Measurements from ENCODE around the gene ATXN2. TPM values are rescaled to one million over a fixed set of nuclear protein-coding genes. Genes with fewer than 3 reads are reported as not detected.
A peak's percentile ranks its signal among the peaks of the same experiment; 100 is the strongest.
"Not testable (repeated sequence)": the region's sequence is repeated elsewhere in the genome, so short reads cannot be mapped to it uniquely, and the experiment has no call there.

Gene ATXN2
- polyA plus RNA-seq, 4 donors, result 46.7 to 99.7 (median 77.6) TPM

DNA sequence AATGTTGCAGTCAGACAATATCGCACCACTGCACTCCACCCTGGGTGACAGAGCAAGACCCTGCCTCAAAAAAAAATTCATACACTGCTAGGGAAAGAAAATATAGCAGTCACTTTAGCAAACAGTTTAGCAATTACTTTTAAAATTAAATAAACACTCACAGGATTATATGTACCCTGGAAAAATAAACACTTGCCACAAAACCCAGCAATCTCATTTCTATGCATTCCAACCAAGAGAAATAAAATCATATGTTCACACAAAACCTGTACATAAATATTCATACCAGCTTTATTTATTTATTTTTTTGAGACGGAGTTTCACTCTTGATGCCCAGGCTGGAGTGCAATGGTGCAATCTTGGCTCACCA, 20.2 kb downstream of the ATXN2 start:
- DNase-seq (ENCODE audit: low read depth in 4 of 4, low spot score in 2 of 4), result no peak

DNA sequence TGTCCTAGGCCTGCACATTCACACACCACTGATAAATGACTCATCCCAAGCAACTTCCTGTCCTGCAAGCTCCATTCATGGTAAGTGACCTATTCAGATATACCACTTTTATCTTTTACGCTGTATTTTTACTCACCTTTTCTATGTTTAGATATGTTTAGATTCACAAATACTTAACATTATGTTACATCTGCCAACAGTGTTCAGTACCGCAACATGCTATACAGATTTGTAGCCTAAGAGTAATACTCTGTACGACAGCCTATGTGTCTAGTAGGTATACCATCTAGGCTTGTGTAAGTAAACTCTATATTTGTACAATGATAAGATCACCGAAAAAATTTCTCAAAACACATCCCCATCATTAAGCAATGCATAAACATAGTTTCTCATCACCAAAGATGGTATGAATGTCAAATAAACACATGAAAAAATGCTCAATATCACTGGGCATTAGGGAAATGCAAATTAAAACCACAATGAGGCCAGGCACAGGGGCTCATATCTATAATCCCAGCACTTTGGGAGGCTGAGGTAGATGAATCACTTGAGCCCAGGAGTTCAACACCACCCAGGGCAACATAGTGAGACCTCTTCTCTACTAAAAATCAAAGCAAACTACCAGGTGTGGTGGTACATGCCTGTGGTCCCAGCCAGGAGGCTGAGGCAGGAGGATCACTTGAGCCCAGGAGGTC, 20.7 kb downstream of the ATXN2 start:
- DNase-seq (ENCODE audit: low read depth in 4 of 4, low spot score in 2 of 4), result no peak

DNA sequence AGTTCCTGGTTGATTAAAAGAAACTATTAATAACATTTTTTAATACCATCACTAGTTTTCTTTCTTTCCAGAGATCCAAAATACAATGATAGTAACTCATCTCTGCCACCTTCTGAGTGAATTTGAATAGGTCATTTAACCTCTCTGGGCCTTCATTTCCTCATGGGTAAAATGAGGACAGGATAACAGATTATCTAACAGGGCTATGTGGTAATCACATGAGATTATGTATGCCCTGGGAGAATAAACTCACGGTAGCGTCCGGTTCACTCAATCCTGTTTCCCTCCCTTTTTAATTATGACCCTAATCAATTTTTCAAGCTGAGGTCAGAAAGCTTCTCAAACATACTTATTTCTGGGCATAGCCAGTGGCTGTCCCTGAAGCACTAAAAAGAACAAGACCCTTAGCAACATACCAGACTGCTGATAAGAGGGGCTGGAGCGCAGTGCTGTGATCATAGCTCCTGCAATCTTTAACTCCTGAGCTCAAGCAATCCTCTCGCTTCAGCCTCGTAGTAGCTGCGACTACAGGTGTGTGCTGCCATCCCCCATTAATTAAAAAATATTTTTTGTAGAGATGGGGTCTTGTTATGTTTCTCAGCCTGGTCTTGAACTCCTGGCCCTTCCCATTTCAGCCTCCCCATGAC, 24.2 kb downstream of the ATXN2 start:
- no peak for DNase-seq (ENCODE audit: low read depth in 4 of 4, low spot score in 2 of 4)

DNA sequence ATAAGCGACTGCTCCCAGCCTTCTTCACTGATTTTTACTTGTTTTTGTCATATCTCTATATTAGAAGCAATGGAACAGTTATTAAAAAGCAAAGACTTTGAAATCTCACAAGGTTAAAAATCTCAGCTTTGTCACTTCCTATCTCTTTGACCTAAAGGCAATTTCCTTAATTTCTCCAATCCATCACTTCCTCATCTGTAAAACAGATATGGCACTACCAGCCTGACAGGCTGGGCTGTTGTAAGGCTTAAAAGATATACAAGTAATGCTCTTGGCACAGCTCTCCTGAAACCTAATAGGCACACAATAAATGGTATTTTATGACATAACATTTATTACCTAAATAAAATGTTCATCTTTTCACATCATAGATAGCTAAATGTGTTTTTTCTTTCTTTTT, 25.6 kb downstream of the ATXN2 start:
- no peak for DNase-seq (ENCODE audit: low read depth in 4 of 4, low spot score in 2 of 4)

DNA sequence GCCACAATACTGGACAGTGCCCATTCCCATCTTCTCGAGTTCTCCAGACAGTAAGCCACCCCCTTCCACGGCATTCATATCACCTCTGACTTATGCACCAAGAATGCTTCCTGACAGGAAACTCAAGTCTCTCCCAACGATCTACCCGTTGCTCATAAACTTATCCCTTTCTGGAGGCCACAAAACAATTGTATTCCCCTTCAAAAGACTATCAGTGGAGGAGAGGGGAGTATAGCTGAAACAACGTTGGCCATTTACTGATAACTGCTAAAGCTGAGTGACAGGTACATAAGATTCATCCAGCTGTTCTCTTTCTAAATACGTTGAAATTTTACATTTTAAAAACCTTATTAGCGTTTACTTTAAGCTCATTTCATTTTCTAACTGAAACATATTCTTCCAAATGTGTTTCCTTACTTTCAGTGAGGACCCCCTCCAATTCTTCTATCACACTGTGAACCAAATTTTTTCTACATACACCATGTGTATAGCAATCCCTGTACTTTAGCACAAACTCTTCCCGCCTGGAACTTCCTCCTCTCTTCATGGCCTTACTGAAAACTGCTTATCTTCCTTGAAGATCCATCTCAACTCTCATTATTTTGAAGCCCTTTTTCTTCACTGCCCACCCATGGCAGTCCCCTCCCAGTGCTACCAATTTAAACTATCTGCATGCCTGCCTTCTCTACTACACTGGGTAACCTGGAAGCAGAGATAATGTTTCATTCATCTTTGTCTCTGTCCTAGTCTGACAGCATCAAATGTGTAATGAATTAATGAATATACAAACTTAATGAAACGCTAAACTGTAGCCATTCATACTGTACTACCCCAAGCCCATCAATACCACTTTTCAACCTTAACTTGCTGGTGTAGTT, 28.8 kb downstream of the ATXN2 start:
- no peak for DNase-seq (ENCODE audit: low read depth in 4 of 4, low spot score in 2 of 4)

DNA sequence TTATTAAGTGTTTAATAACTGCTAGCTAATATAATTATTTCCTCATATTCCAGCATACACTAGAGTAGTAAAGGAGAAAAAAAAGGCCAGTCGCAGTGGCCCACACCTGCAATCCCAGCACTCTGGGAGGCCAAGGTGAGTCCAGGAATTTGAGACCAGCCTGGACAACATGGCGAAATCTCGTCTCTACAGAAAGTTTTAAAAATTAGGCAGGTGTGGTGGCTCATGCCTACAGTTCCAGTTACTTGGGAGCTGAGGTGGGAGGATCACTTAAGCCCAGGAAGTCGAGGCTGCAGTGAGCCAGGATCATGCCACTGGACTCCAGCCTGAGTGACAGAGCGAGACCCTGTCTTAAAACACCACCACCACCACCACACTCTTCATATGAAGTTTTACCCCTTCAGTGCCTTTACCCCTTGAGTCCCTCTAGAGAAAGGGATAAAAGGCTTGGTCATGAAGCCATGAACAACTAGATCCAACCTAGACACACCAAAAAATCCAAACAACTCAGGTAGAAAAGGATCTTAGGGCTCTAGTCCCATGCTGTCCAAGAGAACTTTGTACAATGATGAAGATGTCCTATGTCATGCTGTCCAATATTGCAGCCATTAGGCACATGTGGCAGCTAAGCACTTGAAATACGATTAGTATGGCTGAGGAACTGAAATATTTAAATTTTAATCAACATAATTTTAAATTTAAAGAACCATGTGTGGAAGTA, 29.6 kb downstream of the ATXN2 start:
- no peak for DNase-seq (ENCODE audit: low read depth in 4 of 4, low spot score in 2 of 4)

DNA sequence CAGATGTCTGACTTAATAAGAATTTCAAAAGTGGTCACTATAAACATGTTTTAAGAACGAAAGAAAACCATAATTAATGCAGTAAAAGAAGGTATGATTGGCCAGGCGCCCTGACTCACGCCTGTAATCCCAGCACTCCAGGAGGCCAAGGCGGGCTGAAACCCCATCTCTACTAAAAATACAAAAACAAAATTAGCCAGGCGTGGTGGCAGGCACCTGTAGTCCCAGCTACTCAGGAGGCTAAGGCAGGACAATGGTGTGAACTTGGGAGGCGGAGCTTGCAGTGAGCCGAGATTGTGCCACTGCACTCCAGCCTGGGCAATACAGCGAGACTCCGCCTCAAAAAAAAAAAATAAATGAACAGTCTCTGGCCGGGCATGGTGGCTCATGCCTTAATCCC, 38.3 kb downstream of the ATXN2 start:
- DNase-seq (ENCODE audit: low read depth in 4 of 4, low spot score in 2 of 4), result not testable (repeated sequence)

DNA sequence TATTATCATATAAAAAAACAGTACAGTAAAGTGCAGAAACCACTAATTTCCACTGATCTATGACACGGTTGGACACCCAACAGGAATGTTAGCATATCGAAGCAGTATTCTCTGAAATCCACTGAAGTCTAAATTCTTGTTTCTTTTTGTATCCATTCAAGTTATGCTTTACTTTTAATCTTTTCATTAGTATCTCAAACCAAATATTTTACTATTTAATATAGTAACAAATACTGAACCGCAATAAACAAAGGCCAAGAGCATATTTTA, 41.1 kb downstream of the ATXN2 start:
- no peak for DNase-seq (ENCODE audit: low read depth in 4 of 4, low spot score in 2 of 4)

DNA sequence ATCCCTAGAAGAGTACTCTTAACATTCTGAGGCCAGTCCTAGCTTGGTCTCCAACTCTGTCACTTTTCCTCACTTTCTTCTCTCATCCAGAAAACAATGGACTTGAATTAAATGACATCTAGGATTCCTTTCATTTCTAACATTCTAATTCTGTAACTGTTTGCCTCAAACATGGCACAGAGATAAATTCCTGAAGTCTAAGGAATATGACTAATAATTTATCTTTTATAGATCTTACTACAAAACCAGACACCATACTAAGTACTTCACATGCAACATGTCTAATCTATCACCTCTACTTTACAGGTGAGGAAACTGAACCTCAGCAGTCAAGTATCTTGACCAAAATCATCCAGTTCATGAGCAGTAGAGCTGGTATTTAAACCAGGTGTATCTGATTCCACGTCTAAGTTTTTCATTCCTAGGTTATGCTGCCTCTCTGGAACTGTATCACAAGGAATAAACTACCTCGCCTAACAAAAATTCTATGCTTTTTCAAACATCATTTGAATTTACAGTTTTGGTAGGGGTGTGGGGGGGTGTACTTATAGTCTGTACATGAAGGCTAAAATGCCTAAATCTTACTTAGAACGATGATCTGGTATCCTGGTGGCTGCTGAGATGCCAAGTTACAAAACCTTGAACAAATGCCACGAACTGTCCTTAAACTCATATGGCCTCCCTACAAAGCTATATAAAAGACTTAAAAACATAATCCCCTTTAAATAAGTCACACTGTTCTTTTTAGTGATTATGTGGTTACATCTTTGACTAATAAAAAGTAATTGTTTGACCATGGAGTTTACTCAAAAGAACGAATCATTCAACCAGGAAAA, 41.6 kb downstream of the ATXN2 start:
- DNase-seq (ENCODE audit: low read depth in 4 of 4, low spot score in 2 of 4), result no peak

DNA sequence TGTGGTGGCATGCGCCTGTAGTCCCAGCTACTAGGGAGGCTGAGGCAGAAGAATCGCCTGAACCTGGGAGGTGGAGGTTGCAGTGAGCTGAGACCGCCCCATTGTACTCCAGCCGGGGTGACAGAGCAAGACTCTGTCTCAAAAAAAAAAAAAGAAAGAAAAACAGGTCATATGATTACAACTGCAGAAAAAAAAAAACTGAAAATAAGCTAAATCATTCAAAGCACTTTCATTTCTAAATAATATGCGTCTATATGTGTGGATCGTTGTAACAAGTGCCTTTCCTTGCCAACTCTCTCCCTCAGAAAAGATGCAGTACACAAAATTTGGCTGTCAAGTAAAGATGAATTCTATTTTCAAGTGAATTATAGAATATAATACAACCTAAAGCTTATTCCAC, 42.4 kb downstream of the ATXN2 start:
- DNase-seq (ENCODE audit: low read depth in 4 of 4, low spot score in 2 of 4), result no peak

DNA sequence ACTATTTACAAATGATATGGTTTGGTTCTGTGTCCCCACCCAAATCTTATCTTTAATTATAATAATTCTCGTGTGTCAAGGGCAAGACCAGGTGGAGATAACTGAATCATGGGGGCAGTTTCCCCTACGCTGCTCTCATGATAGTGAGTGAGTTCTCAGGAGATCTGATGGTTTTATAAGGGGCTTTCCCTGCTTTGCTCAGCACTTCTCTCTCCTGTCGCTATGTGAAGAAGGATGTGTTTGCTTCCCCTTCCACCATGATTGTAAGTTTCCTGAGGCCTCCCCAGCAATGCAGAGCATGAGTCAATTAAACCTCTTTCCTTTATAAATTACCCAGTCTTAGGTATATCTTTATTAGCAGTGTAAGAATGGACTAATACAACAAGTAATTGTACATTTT, 43.8 kb downstream of the ATXN2 start:
- DNase-seq (ENCODE audit: low read depth in 4 of 4, low spot score in 2 of 4), result not testable (repeated sequence)

DNA sequence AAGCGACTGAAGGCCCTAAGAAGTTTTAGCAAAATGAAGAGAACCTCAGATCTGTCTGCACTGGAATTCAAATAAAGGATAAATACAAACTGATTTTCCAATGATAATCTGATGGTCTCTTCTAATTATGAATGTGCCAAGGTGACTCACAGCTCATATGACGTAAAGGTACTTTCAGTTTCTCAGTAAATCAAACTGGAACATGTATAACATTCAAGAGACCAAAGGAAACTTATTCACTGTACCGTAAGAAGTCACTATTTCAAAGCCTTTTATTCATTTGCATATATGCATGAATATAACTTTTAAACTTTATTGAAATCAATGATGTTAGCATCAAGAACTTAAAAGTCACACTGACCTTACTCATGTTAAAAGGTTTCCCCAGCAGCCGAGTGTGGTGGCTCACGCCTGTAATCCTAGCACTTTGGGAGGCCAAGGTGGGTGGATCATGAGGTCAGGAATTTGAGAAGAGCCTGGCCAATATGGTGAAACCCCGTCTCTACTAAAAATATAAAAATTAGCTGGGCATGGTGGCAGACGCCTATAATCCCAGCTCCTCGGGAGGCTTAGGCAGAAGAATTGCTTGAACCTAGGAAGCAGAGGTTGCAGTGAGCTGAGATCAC, 52.2 kb downstream of the ATXN2 start:
- no peak for DNase-seq (ENCODE audit: low read depth in 4 of 4, low spot score in 2 of 4)

DNA sequence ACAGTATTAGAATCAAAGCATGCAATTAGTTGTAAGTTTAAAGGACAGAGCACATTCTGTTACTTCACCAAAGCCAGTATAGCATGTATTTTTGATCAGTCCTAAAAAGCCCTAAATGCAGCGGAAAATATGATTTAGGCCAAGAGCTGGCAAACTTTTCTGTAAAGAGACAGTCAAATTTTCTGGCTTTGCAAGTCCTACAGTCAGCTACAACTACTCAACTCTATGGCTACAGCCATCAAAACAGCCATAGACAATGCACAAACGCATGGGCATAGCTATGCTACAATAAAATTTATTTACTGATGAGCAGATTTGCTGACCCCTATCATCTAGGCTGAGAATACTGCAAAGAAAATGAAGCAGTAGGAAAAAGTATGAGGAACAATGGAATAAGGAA, 52.9 kb downstream of the ATXN2 start:
- no peak for DNase-seq (ENCODE audit: low read depth in 4 of 4, low spot score in 2 of 4)

DNA sequence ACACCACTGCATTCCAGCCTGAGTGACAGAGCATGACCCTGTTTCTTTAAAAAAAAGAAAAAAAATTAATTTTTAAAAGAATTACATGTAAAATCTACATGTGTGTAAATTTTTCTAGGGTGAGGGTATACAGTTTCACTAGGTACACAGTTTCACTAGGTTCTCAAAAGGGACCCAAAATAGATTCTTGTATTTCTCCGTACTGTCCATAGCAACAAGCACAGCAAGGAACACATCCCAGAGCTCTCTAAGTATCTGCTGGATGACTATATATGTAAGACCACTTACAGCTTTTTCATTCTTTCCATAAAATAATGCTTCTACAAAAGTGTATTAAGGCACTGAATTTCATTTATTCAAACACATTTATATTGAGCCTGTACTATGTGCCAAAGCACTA, 55.1 kb downstream of the ATXN2 start:
- no peak for DNase-seq (ENCODE audit: low read depth in 4 of 4, low spot score in 2 of 4)

DNA sequence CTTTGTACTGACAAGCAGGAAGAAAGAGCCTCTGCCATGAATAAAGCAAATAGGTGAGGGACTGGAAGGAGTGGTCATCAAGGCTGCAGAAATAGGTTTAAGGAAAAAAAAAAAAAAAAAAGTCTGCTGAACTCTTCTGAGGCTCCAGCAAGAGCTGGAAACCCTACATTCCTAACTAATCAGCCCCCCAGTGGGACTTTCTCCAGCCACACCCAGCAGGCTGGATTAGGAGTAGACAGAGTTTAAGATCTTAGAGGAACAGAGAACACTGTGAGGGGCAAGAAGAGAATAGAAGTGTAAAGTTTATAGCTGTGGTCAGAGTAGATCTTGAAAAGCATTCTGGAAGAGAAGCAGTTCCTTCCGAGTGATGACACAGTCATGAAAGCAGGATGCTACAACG, 66.4 kb downstream of the ATXN2 start:
- no peak for DNase-seq (ENCODE audit: low read depth in 4 of 4, low spot score in 2 of 4)

DNA sequence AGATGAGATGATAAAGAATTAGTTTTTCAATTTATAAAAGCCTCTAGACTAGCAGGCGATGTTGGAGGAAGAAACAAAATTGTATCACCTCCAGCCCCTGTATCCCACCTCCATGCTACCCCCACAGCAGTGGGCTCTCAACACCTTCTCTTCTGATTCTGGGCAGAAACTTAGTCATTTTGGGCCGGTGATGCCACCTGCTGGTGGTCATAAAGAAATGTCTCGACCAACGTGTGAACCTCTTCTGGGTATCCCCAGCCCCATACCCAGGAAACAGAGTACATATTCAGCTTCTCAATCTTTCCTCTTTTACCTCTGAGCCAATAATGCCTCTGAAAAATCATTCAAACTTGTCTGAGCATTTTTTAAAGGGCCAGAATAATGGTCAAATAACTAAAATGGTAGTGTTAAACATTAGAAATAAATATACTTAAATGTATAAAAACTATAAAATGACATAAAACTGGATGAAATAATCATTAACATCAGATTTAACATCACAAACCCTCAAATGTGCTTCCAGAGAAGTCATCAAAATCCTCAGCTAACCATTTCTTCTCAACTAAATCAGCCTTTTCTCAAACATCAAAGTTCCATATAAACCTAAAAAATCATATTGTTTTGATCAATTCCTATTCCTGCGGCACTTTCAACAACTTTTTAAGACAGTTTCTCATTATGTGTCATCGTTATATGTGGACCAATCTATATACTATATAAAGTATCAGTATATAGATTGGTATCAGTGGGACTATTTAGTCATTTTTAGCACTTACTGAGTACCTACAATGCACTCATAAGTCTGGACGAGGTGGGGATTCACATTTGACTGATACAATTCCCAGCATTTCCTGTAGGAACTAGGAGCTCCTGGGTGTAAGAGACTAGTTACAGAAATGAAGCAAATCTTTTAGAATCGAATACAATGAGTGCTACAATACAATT, 69.4 kb downstream of the ATXN2 start:
- DNase-seq (ENCODE audit: low read depth in 4 of 4, low spot score in 2 of 4), result peak in 3 of 4 donors; percentile 9 to 25 (median 10)

DNA sequence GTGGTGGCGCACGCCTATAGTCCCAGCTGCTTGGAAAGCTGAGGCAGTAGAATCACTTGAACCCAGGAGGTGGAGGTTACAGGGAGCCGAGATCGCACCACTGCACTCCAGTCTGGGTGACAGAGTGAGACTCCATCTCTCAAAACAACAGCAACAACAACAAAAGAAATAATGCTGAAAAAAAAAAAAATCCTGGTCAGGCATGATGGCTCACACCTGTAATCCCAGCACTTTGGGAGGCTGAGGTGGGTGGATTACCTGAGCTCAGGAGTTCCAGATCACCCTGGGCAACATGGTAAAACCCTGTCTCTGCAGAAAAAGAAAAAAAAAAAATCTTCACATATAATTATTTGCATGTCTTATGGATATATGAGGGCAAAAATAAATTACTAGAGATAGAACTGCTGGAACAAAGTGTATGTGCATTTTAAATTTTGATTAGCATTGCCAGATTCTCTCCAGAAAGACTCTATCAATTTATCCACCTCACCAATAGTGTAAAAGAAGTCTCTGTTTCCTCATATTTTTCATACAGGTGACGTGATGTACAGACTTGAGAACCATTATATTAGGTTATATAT, 75.4 kb downstream of the ATXN2 start:
- no peak for DNase-seq (ENCODE audit: low read depth in 4 of 4, low spot score in 2 of 4)

DNA sequence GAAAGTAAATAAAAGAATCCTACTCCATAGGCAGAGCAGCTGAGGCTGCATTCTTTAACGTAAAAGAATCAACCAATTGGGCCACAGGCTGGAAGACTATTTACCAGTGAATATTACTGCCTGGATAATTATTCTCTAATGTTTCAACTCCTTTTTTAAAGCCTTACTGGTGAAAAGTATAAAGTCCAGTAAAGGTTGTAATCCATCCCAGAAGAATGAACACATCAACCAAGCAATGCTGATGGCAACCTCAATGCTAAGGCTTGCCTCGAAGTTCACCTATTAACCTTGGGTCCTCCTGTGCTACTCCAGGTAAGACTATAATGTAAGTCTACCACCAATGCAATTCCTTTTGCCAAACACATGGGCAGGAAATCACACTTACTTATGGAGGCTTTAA, 77.3 kb downstream of the ATXN2 start:
- no peak for DNase-seq (ENCODE audit: low read depth in 4 of 4, low spot score in 2 of 4)
